ENCODE results near the gene UMAD1.
"Not testable (repeated sequence)": the region's sequence is repeated elsewhere in the genome, so short reads cannot be mapped to it uniquely, and the experiment has no call there.

The UMAD1 gene

GRCh38 chr7:7653593-7654187, 13.1 kb downstream of the UMAD1 start:
- DNase-seq = no peak

GRCh38 chr7:7654964-7655715, 14.6 kb downstream of the UMAD1 start:
- DNase-seq = no peak

GRCh38 chr7:7656459-7656858, 15.9 kb downstream of the UMAD1 start:
- DNase-seq = not testable (repeated sequence)

- DNase-seq = no peak
Measured at GRCh38 chr7:7662527-7662926, 22.0 kb downstream of the UMAD1 start.

- no peak for DNase-seq
Measured at GRCh38 chr7:7664291-7664690, 23.7 kb downstream of the UMAD1 start.

GRCh38 chr7:7665031-7665430, 24.5 kb downstream of the UMAD1 start:
- no peak for DNase-seq

- DNase-seq = no peak
Measured at GRCh38 chr7:7667187-7667586, 26.6 kb downstream of the UMAD1 start.

GRCh38 chr7:7668706-7669105, 28.2 kb downstream of the UMAD1 start:
- no peak for DNase-seq

- no peak for DNase-seq
Measured at GRCh38 chr7:7670490-7670889, 29.9 kb downstream of the UMAD1 start.

GRCh38 chr7:7671361-7671760, 30.8 kb downstream of the UMAD1 start:
- DNase-seq = no peak

- no peak for DNase-seq
Measured at GRCh38 chr7:7672545-7673239, 32.1 kb downstream of the UMAD1 start.

GRCh38 chr7:7673240-7673550, 32.6 kb downstream of the UMAD1 start:
- DNase-seq = no peak

- DNase-seq = no peak
Measured at GRCh38 chr7:7675686-7676085, 35.1 kb downstream of the UMAD1 start.

- DNase-seq = not testable (repeated sequence)
Measured at GRCh38 chr7:7679640-7680039, 39.1 kb downstream of the UMAD1 start.

- DNase-seq = peak; percentile 40
Measured at GRCh38 chr7:7681191-7681935, 40.8 kb downstream of the UMAD1 start.

GRCh38 chr7:7681936-7682329, 41.4 kb downstream of the UMAD1 start:
- DNase-seq = no peak

- DNase-seq = no peak
Measured at GRCh38 chr7:7682861-7683260, 42.3 kb downstream of the UMAD1 start.

- DNase-seq = no peak
Measured at GRCh38 chr7:7686811-7687508, 46.4 kb downstream of the UMAD1 start.

GRCh38 chr7:7687800-7688199, 47.2 kb downstream of the UMAD1 start:
- DNase-seq = no peak

- DNase-seq = no peak
Measured at GRCh38 chr7:7688310-7688709, 47.8 kb downstream of the UMAD1 start.

- DNase-seq = no peak
Measured at GRCh38 chr7:7688956-7689355, 48.4 kb downstream of the UMAD1 start.

- DNase-seq = no peak
Measured at GRCh38 chr7:7693881-7694280, 53.3 kb downstream of the UMAD1 start.

GRCh38 chr7:7694542-7694941, 54.0 kb downstream of the UMAD1 start:
- DNase-seq = no peak

All from NCI-H2171 (cell line).